Left lung (tissue), 10 donors: Measurements from ENCODE around the gene GLRX5. TPM values are rescaled to one million over a fixed set of nuclear protein-coding genes. Genes with fewer than 3 reads are reported as not detected.

ENCODE experiments used
- ATAC-seq: fragments of 200-7000 bp; cut with Tn5 transposase; one replicate; pipeline ENCODE4 v1.9.1; 2020; ENCODE audit warnings: moderate library complexity
- DNase-seq, 4 donors: peaks; one replicate each; pipeline ENCODE4 v3.0.0-alpha.2; 2013 to 2020
- H3K27ac ChIP-seq, 2 donors: fragments of 200-600 bp; sonication (generic) in 1 of 2; one replicate each; pipeline versions ENCODE4 v1.5.0 to v1.8.0; 2020 to 2021
- H3K27me3 ChIP-seq, 2 donors: fragments of 200-600 bp; sonication (generic) in 1 of 2; one replicate each; pipeline versions ENCODE4 v1.5.0 to v1.8.0; 2020 to 2021
- H3K36me3 ChIP-seq, 2 donors: fragments of 200-600 bp; sonication (generic) in 1 of 2; one replicate each; pipeline versions ENCODE4 v1.5.0 to v1.8.0; 2020 to 2021
- H3K4me1 ChIP-seq, 2 donors: fragments of 200-600 bp; one replicate each; pipeline ENCODE4 v1.8.0; 2021
- H3K4me3 ChIP-seq, 2 donors: fragments of 200-600 bp; sonication (generic) in 1 of 2; one replicate each; pipeline versions ENCODE4 v1.5.0 to v1.8.0; 2020 to 2021; ENCODE audit warnings: mild to moderate bottlenecking in 1 of 2
- H3K9me3 ChIP-seq, 2 donors: fragments of 200-600 bp; sonication (generic) in 1 of 2; one replicate each; pipeline versions ENCODE4 v1.5.0 to v1.8.0; 2020 to 2021
- intact Hi-C, 2 donors: fragments of 100-400 bp; cut with DNase I; formaldehyde crosslinking; loops; one replicate each; pipeline versions ENCODE4 v1.11.2 to v1.14.2; 2022
- polyA plus RNA-seq, 6 donors: library from polyadenylated mRNA; unstranded; fragments of 120-200 nt; gene quantifications; one replicate each; pipeline ENCODE4 v1.2.1, GENCODE V29; 2013; ENCODE audit not compliant: insufficient read length in 6 of 6
- total RNA-seq, 2 donors: library from RNA; stranded (reverse); fragmentation: NEBNext Ultra II Directional; extraction: Animal tissue kit (Norgen Biotek cat#: 25700); gene quantifications; one replicate each; pipeline ENCODE4 v1.2.1, GENCODE V29; 2021
- TF ChIP-seq, protein P1 (sequence below), 2 donors: fragments of 200-600 bp; sonication (generic) in 1 of 2; IDR thresholded peaks; one replicate each; pipeline versions ENCODE4 v1.5.0 to v1.8.0; 2021; ENCODE audit warnings: antibody characterized with exemption in 2 of 2
- donor health status: DM: no; HTN: yes; CAD: no.
- donor health status: DM: no; HTN: no; CAD: no.

GLRX5 gene
- total and polyA plus RNA-seq, 8 donors, result 29.4 to 71.6 (median 55.3) TPM

DNA sequence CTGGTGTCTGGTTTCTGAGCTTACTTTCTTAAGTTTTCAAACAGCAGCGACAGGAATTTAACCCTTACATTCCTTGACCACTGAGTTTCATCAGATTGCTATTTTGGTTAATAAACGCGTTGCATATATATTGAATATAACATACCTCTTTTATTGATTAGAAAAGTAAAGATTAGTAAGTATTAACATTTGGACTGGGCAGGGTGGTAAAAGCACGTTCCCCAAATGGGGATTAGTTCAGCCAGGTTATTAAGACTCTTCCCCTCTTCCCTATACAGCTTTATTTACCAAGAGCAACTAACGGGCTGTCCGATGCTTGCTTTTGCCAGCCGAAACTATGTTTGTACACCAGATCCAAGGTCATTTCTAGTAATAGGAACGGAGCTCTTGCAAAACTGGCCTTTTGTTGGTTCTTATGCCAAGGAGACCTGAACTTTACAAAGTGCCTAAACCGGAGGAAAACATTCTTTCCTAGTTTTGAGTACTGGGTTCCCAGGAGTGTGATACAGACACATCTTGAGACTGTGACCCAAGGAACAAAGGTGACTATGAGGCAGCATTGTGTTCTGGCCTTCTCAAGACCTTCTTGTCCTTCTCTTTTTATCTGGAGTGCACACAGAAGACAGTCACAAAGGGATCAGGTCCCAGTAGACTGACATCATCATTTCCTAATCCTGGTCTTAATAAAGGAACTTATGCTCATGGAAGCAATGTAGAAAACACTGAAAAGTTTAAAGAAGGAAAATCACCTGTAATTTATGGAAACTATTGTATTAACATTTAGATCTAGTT, 2.6 kb downstream of the GLRX5 start:
- no peak for DNase-seq
- Histone ChIP-seq H3K27ac (no peak overlapping the region), H3K9me3 (no peaks in the 10 kb centered on the region), H3K36me3 (no peaks in the 10 kb centered on the region), H3K4me1 (peaks cover 19 to 53% of the 10 kb centered on the region in 2 donors), H3K27me3 (no peaks in the 10 kb centered on the region), H3K4me3 (no peak overlapping the region)
- ATAC-seq, result no peak
- intact Hi-C loops, result no loop called here
- TF ChIP-seq, protein P1, sequence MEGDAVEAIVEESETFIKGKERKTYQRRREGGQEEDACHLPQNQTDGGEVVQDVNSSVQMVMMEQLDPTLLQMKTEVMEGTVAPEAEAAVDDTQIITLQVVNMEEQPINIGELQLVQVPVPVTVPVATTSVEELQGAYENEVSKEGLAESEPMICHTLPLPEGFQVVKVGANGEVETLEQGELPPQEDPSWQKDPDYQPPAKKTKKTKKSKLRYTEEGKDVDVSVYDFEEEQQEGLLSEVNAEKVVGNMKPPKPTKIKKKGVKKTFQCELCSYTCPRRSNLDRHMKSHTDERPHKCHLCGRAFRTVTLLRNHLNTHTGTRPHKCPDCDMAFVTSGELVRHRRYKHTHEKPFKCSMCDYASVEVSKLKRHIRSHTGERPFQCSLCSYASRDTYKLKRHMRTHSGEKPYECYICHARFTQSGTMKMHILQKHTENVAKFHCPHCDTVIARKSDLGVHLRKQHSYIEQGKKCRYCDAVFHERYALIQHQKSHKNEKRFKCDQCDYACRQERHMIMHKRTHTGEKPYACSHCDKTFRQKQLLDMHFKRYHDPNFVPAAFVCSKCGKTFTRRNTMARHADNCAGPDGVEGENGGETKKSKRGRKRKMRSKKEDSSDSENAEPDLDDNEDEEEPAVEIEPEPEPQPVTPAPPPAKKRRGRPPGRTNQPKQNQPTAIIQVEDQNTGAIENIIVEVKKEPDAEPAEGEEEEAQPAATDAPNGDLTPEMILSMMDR (IDR thresholded peaks at IDR 0.05), result no peak

DNA sequence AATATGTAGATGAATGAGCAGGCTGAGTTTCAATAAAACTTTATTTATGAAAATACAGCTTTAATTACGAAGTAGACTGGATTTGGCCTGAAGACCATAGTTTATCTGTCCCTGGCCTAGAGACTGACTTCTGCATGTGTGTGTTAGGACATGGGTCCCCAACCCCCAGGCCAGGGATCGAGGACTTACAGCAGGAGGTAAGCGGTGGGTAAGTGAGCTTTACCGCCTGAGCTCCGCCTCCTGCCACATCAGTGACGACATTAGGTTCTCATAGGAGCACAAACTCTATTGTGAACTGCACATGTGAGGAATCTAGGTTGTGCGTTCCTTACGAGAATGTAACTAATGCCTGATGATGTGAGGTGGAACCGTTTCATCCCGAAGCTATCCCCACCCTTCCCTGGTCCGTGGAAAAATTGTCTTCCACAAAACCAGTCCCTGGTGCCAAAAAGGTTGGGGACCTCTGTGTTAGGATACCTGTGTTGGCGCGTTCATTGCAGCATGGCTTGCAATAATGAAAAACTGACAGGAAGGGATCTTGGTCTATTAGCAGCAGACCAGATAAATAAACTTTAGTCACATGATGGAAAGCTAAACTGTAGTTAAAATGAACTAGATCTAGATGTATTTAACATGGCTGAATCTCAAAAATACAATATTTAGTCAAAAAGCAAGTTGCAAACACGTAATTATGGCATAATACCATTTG, 4.1 kb downstream of the GLRX5 start:
- Histone ChIP-seq H3K27ac (no peak overlapping the region), H3K27me3 (no peaks in the 10 kb centered on the region), H3K4me1 (peaks cover 14 to 39% of the 10 kb centered on the region in 2 donors), H3K36me3 (peaks cover 0 to under 1% of the 10 kb centered on the region in 2 donors), H3K9me3 (no peaks in the 10 kb centered on the region), H3K4me3 (no peak overlapping the region)
- TF ChIP-seq, protein P1 (IDR thresholded peaks at IDR 0.05), result no peak
- DNase-seq, result no peak
- intact Hi-C loops, result no loop called here
- ATAC-seq, result no peak

- no peak for DNase-seq
- Histone ChIP-seq H3K9me3 (no peaks in the 10 kb centered on the region), H3K27ac (no peak overlapping the region), H3K36me3 (peaks cover 0 to 14% of the 10 kb centered on the region in 2 donors), H3K4me3 (no peak overlapping the region), H3K27me3 (no peaks in the 10 kb centered on the region), H3K4me1 (peaks cover 14 to 40% of the 10 kb centered on the region in 2 donors)
- TF ChIP-seq, protein P1 (IDR thresholded peaks at IDR 0.05), result no peak
- intact Hi-C loops, result no loop called here
- ATAC-seq, result no peak
These were observed 5.5 kb downstream of the GLRX5 start for GRCh38 chr14:95540236-95540855.

DNA sequence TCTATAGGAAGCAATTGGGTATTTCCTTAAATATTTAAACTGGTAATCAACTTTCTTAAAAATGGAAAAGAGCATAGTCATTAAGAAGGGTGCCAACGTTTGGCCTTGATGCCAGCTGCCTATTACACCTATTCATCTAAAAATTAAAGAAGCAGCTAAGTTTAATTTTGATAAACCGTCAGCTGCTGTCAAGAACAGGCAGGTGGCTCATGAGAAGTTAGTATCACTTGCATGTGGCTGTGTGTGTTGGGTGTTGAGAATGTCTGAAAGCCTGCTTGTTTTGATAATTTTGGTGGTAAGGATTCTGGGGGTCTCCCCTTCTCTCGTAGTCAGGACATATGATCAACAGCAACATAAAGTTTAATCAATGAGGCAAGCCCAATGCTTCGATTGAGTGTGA, 6.5 kb downstream of the GLRX5 start:
- no peaks in the 10 kb centered on the region for H3K9me3 ChIP-seq
- no peak for DNase-seq
- H3K27ac ChIP-seq, result no peak overlapping the region
- peaks cover 0 to 14% of the 10 kb centered on the region in 2 donors for H3K36me3 ChIP-seq
- H3K4me3 ChIP-seq, result no peak overlapping the region
- no peak for ATAC-seq
- H3K27me3 ChIP-seq, result no peaks in the 10 kb centered on the region
- H3K4me1 ChIP-seq, result peaks cover 7 to 39% of the 10 kb centered on the region in 2 donors
- intact Hi-C loops, result no loop called here
- TF ChIP-seq, protein P1 (IDR thresholded peaks at IDR 0.05), result no peak
